Mesothelial cell of epicardium (in vitro differentiated cells): Measurements from ENCODE around the gene LSM3. TPM values are rescaled to one million over a fixed set of nuclear protein-coding genes. Genes with fewer than 3 reads are reported as not detected.

ENCODE experiments used
- DNase-seq, 2 experiments: peaks; one replicate each; pipeline ENCODE4 v3.0.0; 2021; ENCODE audit warnings: low spot score in 2 of 2; ENCODE audit not compliant: unreplicated experiment in 2 of 2
- H3K27ac Mint-ChIP-seq: 2 replicates; pipeline ENCODE4 v1.8.0; 2021; ENCODE audit warnings: mixed read lengths
- H3K27me3 Mint-ChIP-seq: 2 replicates; pipeline ENCODE4 v1.8.0; 2021; ENCODE audit warnings: low read depth, mixed read lengths
- H3K36me3 Mint-ChIP-seq: 2 replicates; pipeline ENCODE4 v1.8.0; 2021; ENCODE audit warnings: mixed read lengths
- H3K4me1 Mint-ChIP-seq: 2 replicates; pipeline ENCODE4 v1.8.0; 2021; ENCODE audit warnings: mixed read lengths
- H3K4me3 Mint-ChIP-seq: 2 replicates; pipeline ENCODE4 v1.8.0; 2021; ENCODE audit warnings: mild to moderate bottlenecking, moderate library complexity, mixed read lengths
- H3K9me3 Mint-ChIP-seq: 2 replicates; pipeline ENCODE4 v1.8.0; 2021; ENCODE audit warnings: mixed read lengths
- total RNA-seq: library from RNA; stranded (reverse); gene quantifications from 3 replicates; pipeline ENCODE4 v1.2.1, GENCODE V29; 2021
- TF ChIP-seq, protein P1 (sequence below): fragments of 200-600 bp; sonication (generic); IDR thresholded peaks from one replicate; pipeline ENCODE4 v1.5.0; 2021; ENCODE audit warnings: antibody characterized with exemption; ENCODE audit not compliant: unreplicated experiment

The LSM3 gene
- total RNA-seq, 1 donor from 2014 or later: 9.6 TPM

DNA sequence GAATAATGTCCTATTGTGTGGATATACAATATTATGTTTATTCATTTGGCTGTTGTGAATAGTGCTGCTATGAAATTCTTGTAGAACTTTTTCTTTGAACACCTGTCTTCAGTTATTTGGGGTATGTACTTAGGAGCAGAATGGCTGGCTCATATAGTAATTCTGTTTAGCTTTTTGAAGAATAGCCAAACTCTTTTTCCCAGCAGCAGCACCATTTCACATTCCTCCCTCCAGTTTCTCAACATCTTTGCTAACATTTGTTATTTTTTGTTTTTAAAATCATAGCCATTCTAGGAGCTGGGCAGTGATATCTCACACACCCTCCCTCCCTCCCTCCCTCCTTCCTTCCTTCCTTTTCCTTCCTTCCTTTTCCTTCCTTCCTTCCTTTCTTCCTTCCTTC lies 39.7 kb downstream of the LSM3 start:
- TF ChIP-seq, protein P1, sequence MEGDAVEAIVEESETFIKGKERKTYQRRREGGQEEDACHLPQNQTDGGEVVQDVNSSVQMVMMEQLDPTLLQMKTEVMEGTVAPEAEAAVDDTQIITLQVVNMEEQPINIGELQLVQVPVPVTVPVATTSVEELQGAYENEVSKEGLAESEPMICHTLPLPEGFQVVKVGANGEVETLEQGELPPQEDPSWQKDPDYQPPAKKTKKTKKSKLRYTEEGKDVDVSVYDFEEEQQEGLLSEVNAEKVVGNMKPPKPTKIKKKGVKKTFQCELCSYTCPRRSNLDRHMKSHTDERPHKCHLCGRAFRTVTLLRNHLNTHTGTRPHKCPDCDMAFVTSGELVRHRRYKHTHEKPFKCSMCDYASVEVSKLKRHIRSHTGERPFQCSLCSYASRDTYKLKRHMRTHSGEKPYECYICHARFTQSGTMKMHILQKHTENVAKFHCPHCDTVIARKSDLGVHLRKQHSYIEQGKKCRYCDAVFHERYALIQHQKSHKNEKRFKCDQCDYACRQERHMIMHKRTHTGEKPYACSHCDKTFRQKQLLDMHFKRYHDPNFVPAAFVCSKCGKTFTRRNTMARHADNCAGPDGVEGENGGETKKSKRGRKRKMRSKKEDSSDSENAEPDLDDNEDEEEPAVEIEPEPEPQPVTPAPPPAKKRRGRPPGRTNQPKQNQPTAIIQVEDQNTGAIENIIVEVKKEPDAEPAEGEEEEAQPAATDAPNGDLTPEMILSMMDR: no peak
- DNase-seq: no peak
- no peaks in the 10 kb centered on the region for H3K27me3 Mint-ChIP-seq
- H3K27ac Mint-ChIP-seq: no peak overlapping the region
- H3K9me3 Mint-ChIP-seq: peaks cover 32% of the 10 kb centered on the region
- H3K36me3 Mint-ChIP-seq: peaks cover 18% of the 10 kb centered on the region
- H3K4me1 Mint-ChIP-seq: no peaks in the 10 kb centered on the region
- H3K4me3 Mint-ChIP-seq: no peak overlapping the region

- no peak overlapping the region for H3K4me3 Mint-ChIP-seq
- H3K4me1 Mint-ChIP-seq: peaks cover 17% of the 10 kb centered on the region
- peaks cover 18% of the 10 kb centered on the region for H3K36me3 Mint-ChIP-seq
- peaks cover 32% of the 10 kb centered on the region for H3K9me3 Mint-ChIP-seq
- H3K27me3 Mint-ChIP-seq: no peaks in the 10 kb centered on the region
- no peak overlapping the region for H3K27ac Mint-ChIP-seq
- no peak for DNase-seq
- TF ChIP-seq, protein P1: no peak
These were observed 42.3 kb downstream of the LSM3 start for GRCh38 chr3:14220933-14221332.

DNA sequence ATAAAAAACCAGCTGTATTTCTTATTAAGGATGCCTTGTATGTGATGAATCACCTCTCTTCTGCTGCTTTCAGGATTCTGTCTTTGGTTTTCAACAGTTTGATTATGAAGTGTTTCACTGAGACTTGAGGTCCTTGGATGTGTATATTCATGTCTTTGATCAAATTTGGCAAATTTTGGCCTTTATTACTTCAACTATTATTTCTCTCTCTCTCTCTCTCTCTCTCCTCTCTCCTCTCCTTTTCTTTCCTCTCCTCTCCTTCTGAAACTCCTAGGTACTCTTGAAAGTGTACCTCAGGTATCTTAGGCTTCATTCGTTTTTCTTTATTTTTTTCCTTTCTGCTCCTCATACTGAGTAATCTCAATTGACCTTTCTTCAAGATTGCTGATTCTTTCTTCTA lies 43.3 kb downstream of the LSM3 start:
- H3K9me3 Mint-ChIP-seq: peaks cover 32% of the 10 kb centered on the region
- H3K36me3 Mint-ChIP-seq: peaks cover 18% of the 10 kb centered on the region
- DNase-seq: no peak
- peaks cover 4% of the 10 kb centered on the region for H3K27me3 Mint-ChIP-seq
- no peak overlapping the region for H3K4me3 Mint-ChIP-seq
- peaks cover 22% of the 10 kb centered on the region for H3K4me1 Mint-ChIP-seq
- H3K27ac Mint-ChIP-seq: no peak overlapping the region
- TF ChIP-seq, protein P1: no peak

DNA sequence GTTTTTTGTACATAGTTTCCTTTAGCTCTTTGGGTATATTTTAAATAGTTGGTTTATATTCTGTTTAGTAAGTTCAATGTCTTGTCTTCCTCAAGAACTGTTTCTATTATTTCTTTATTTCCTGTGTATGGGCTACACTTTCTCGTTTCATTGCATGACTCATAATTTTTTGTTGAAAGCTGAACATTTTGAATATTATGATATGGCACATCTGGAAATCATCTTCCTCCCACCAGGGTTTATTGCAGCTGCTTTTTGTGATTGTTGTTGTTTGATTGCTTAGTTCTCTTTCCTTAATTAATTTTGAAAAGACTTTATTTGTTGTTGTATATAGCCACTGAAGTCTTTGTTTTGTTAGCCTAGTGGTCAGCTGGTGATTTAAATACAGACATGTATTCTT lies 43.8 kb downstream of the LSM3 start:
- TF ChIP-seq, protein P1: no peak
- Mint-ChIP-seq H3K4me1 (peaks cover 26% of the 10 kb centered on the region), H3K9me3 (peaks cover 32% of the 10 kb centered on the region), H3K4me3 (no peak overlapping the region), H3K36me3 (peaks cover 18% of the 10 kb centered on the region), H3K27ac (no peak overlapping the region), H3K27me3 (peaks cover 4% of the 10 kb centered on the region)
- DNase-seq: no peak

DNA sequence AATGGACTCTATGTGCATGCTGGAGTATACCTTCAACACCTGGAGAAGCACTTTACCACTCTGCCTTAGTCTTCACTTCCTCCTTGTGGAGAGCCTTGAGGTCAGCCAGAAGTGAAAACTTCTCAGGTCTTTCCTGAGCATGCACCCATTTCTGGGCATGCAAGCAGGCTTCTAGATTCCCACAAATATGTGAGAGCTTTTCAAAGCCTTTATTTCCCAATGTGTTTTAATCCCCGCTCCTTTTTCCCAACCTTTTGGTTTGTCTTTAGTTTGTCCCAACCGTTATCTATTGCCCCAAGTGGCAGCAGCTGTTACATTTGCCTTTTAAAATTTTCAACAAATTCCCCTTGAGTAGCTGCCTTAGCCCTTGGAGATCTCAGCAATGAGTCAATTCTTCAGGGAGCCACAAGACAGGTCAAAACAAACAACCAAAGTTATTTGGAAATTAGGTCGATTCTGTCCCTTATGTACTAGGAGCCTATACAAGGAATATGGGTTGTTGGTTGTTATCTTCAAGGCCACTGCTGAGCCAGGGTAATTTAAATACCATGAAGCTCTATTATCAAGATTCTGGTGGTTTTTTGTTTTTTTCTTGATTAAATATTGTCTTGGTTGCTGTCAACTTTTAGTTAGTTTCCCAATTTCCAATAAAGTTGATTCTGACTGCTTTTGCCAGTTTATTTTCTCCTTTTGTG lies 44.4 kb downstream of the LSM3 start:
- no peak for DNase-seq
- Mint-ChIP-seq H3K4me3 (no peak overlapping the region), H3K4me1 (peaks cover 32% of the 10 kb centered on the region)

More for the DNA sequence above, 44.4 kb downstream of the LSM3 start:
- Mint-ChIP-seq H3K27ac (no peak overlapping the region), H3K9me3 (peaks cover 32% of the 10 kb centered on the region), H3K27me3 (peaks cover 4% of the 10 kb centered on the region), H3K36me3 (peaks cover 18% of the 10 kb centered on the region)
- TF ChIP-seq, protein P1: no peak
